Measurements from ENCODE around the gene GNS.

The GNS gene

GRCh38 chr12:64678835-64679234, 80.4 kb downstream of the GNS start:
- TF ChIP-seq CTCF (conservative IDR thresholded peaks at IDR 0.05; ENCODE audit: low read depth, low read length), result no peak
- H3K4me3 ChIP-seq (ENCODE audit: low read depth, low read length), result no peak overlapping the region
- DNase-seq (ENCODE audit: low read depth), result no peak

DNA sequence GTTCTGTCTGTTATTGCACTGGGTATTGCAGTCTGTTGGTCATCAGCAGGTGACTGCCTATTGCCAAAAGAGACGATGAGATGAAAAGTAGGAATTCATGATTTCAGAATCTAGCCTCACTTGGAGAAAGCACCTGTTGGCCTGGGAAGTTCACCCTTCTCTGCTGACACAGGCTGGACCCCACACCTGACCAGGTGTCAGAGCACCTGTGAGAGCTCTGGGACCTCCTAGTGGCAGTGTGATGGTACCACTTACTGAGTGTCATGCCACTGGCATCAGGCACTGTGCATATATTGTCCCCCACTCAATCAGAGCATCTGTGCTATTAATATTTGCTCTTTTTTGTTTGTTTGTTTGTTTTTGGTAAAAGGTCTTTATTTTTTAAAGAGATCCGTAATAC, 81.0 kb downstream of the GNS start:
- no peak for TF ChIP-seq CTCF (conservative IDR thresholded peaks at IDR 0.05; ENCODE audit: low read depth, low read length)
- no peak overlapping the region for H3K4me3 ChIP-seq (ENCODE audit: low read depth, low read length)
- no peak for DNase-seq (ENCODE audit: low read depth)

GRCh38 chr12:64675795-64676194, 83.4 kb downstream of the GNS start:
- no peak overlapping the region for H3K4me3 ChIP-seq (ENCODE audit: low read depth, low read length)
- no peak for DNase-seq (ENCODE audit: low read depth)
- TF ChIP-seq CTCF (conservative IDR thresholded peaks at IDR 0.05; ENCODE audit: low read depth, low read length), result no peak

- no peak for DNase-seq (ENCODE audit: low read depth)
- TF ChIP-seq CTCF (conservative IDR thresholded peaks at IDR 0.05; ENCODE audit: low read depth, low read length), result no peak
- H3K4me3 ChIP-seq (ENCODE audit: low read depth, low read length), result no peak overlapping the region
Measured at GRCh38 chr12:64674367-64674922, 84.8 kb downstream of the GNS start.

DNA sequence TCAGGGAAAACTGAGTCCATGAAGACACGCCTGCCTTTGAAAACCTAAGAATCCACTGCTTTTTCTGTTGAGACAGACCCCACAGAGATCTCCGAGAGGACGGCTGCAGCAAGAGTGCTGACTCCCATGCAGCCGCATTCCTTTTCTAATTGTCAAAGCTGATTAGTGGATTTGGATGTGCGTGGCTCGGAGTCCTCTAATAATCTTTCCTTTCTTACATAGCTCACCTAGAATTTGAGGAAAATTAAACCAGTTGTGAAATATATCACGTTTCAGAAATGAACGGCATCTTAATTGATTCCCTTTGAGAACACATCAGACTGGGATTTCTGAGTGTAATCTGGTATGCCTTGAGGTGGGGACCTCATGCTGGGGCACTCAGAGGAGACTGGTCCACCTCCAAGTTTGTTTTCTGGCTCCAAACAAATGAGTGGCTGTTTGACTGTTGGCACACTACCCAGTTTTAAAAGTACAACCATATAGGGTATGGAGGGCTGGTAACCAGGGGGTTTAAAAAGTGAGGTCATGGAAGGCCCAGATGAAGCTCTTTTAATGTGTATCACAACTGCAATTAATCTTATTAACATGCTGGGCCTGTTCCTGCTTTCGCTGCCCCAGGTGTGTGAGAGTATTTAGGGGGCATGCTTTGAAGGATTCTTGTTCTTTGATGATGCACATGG, 85.6 kb downstream of the GNS start:
- no peak overlapping the region for H3K4me3 ChIP-seq (ENCODE audit: low read depth, low read length)
- no peak for TF ChIP-seq CTCF (conservative IDR thresholded peaks at IDR 0.05; ENCODE audit: low read depth, low read length)
- DNase-seq (ENCODE audit: low read depth), result peak; percentile 70

DNA sequence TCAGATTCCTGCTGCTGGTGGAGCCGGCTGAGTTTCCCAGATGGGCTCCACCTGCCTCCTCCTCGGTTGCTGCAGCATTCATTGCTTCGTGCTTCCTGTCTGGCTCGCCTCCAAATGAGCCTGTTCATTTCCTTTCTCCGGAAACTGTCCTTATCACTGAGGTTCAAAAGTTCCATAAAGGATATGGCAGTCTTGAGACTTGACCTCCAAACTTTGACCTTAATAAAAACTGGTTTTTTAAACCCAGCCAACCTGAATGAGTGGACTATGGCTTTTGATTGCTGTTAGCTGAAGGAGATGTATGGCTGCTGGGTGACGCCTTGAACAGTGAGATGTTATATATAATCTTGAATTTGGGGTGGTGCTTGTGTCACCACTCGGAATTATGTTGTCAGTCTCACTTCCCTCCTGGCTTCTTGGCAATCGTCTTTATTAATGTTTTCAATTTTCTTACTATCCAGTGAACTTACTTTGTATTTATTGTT, 86.2 kb downstream of the GNS start:
- DNase-seq (ENCODE audit: low read depth), result peak; percentile 61
- H3K4me3 ChIP-seq (ENCODE audit: low read depth, low read length), result no peak overlapping the region
- TF ChIP-seq CTCF (conservative IDR thresholded peaks at IDR 0.05; ENCODE audit: low read depth, low read length), result no peak

DNA sequence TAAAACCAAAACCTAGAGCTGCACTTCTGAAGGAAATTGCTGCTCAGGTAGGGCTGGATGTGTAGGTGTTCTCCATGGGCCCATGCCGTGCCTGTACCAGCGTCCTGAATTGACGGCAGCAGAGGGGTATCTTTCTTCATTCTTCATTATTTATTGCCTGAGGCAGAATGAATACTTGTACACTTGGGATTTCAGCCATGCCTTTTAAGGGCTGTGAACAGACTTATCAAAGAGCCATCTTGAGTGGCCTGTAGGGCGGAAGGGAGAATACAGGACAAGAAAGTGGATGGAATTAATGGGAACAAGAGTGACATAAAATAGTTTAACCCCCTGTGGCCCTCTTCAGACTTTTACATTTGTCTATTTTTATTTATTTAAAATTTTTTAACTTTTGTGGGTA, 87.5 kb downstream of the GNS start:
- TF ChIP-seq CTCF (conservative IDR thresholded peaks at IDR 0.05; ENCODE audit: low read depth, low read length), result no peak
- H3K4me3 ChIP-seq (ENCODE audit: low read depth, low read length), result no peak overlapping the region
- no peak for DNase-seq (ENCODE audit: low read depth)
